ENCODE results near the gene SMIM10L2A.

The SMIM10L2A gene

DNA sequence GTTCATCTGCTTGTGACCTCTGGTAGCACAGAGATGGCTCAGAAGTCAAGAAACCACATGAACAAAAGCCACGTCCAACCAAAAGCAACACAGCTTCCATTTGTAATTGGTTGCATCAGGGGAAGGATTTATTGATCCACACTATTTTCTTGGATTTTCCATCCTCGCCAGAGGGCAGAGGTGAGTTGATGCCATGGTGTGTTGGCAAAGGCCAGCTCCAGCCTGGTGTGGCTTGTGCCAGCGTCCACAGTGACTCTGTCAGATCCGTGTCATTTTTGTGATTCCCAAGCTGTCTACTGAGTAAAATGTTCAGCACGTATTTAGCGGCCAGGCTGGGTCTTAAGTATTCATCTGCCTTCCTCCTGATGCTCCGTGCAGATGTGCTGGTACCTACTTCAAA is 30.0 kb upstream of the SMIM10L2A start:
- TF ChIP-seq, protein P1, sequence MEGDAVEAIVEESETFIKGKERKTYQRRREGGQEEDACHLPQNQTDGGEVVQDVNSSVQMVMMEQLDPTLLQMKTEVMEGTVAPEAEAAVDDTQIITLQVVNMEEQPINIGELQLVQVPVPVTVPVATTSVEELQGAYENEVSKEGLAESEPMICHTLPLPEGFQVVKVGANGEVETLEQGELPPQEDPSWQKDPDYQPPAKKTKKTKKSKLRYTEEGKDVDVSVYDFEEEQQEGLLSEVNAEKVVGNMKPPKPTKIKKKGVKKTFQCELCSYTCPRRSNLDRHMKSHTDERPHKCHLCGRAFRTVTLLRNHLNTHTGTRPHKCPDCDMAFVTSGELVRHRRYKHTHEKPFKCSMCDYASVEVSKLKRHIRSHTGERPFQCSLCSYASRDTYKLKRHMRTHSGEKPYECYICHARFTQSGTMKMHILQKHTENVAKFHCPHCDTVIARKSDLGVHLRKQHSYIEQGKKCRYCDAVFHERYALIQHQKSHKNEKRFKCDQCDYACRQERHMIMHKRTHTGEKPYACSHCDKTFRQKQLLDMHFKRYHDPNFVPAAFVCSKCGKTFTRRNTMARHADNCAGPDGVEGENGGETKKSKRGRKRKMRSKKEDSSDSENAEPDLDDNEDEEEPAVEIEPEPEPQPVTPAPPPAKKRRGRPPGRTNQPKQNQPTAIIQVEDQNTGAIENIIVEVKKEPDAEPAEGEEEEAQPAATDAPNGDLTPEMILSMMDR (conservative IDR thresholded peaks at IDR 0.05; ENCODE audit: low read depth, low read length) = no peak
- Histone ChIP-seq H3K79me2 (ENCODE audit: insufficient read depth, low read depth) (no peaks in the 10 kb centered on the region), H3K27ac (no peak overlapping the region), H3K4me2 (no peak overlapping the region), H3K4me3 (IDR thresholded peaks at IDR 0.05; ENCODE audit: insufficient read depth, low read depth, low read length) (no peak overlapping the region), H2AFZ (ENCODE audit: low read depth) (no peak overlapping the region), H4K20me1 (ENCODE audit: insufficient read depth) (no peaks in the 10 kb centered on the region), H3K27me3 (ENCODE audit: insufficient read depth, low read depth) (no peaks in the 10 kb centered on the region), H3K9ac (no peak overlapping the region), H3K36me3 (ENCODE audit: insufficient read depth) (no peaks in the 10 kb centered on the region), H3K4me1 (ENCODE audit: low read depth, poor library complexity, severe bottlenecking) (no peaks in the 10 kb centered on the region)

DNA sequence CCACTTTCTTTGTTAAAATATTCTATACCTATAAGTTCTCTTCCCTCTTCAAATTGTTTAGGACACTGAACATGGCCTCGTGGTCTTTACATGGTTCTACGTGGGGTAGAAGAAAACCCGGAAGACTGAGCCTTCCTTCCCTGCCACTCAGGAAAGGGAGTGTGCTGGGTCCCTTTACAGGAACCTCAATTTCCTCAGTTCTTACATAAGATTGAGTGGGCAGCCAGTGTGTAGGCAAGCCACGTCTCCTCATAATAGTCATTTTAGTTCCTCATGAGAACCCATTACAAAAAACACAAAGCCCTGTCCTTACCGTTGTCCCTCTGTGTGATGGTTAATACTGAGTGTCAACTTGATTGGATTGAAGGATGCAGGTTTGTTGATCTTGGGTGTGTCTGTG is 28.7 kb upstream of the SMIM10L2A start:
- Histone ChIP-seq H3K4me3 (IDR thresholded peaks at IDR 0.05; ENCODE audit: insufficient read depth, low read depth, low read length) (no peak overlapping the region), H2AFZ (ENCODE audit: low read depth) (no peak overlapping the region), H3K79me2 (ENCODE audit: insufficient read depth, low read depth) (no peaks in the 10 kb centered on the region), H3K4me2 (no peak overlapping the region), H3K36me3 (ENCODE audit: insufficient read depth) (no peaks in the 10 kb centered on the region), H3K9ac (no peak overlapping the region), H3K4me1 (ENCODE audit: low read depth, poor library complexity, severe bottlenecking) (no peaks in the 10 kb centered on the region), H4K20me1 (ENCODE audit: insufficient read depth) (no peaks in the 10 kb centered on the region), H3K27ac (no peak overlapping the region), H3K27me3 (ENCODE audit: insufficient read depth, low read depth) (no peaks in the 10 kb centered on the region)
- TF ChIP-seq, protein P1 (conservative IDR thresholded peaks at IDR 0.05; ENCODE audit: low read depth, low read length) = no peak

DNA sequence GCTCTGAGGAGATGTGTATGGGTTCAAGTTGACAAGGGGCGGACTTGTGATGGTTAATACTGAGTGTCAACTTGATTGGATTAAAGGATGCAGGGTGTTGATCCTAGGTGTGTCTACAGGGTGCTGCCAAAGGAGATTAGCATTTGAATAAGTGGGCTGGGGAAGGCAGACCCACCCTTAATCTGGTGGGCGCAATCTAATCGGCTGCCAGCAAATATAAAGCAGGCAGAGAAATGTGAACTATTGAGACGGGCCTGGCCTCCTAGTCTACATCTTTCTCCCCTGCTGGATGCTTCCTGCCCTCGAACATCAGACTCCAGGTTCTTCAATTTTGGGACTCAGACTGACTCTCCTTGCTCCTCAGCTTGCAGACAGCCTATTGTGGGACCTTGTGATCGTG is 26.7 kb upstream of the SMIM10L2A start:
- Histone ChIP-seq H3K4me3 (IDR thresholded peaks at IDR 0.05; ENCODE audit: insufficient read depth, low read depth, low read length) (no peak overlapping the region), H3K27ac (no peak overlapping the region), H4K20me1 (ENCODE audit: insufficient read depth) (no peaks in the 10 kb centered on the region), H3K9ac (no peak overlapping the region), H3K79me2 (ENCODE audit: insufficient read depth, low read depth) (no peaks in the 10 kb centered on the region), H3K4me2 (no peak overlapping the region), H3K4me1 (ENCODE audit: low read depth, poor library complexity, severe bottlenecking) (no peaks in the 10 kb centered on the region), H3K27me3 (ENCODE audit: insufficient read depth, low read depth) (no peaks in the 10 kb centered on the region), H2AFZ (ENCODE audit: low read depth) (no peak overlapping the region), H3K36me3 (ENCODE audit: insufficient read depth) (no peaks in the 10 kb centered on the region)
- TF ChIP-seq, protein P1 (conservative IDR thresholded peaks at IDR 0.05; ENCODE audit: low read depth, low read length) = no peak

DNA sequence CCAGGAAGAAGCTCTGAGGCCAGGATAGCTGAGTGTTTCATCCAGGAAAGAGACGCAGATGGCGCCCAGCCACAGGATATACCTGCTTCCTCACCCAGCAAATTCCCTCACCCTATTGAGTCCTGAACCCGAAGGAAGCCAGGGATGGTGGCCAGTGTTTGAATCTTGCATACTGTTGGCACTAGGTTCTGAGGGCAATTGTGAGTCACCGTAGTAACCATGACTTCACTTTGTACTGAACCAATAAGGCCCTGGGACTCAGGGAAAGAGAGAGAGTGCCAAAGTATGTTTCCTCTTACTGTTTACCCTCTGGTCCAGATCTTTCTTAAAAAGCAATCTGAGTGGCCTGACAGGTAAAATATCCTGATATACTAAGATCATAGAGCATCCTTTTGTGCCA is 25.6 kb upstream of the SMIM10L2A start:
- TF ChIP-seq, protein P1 (conservative IDR thresholded peaks at IDR 0.05; ENCODE audit: low read depth, low read length) = no peak

More for the DNA sequence above, 25.6 kb upstream of the SMIM10L2A start:
- Histone ChIP-seq H3K4me3 (IDR thresholded peaks at IDR 0.05; ENCODE audit: insufficient read depth, low read depth, low read length) (no peak overlapping the region), H3K9ac (no peak overlapping the region), H2AFZ (ENCODE audit: low read depth) (no peak overlapping the region), H3K27me3 (ENCODE audit: insufficient read depth, low read depth) (no peaks in the 10 kb centered on the region), H3K36me3 (ENCODE audit: insufficient read depth) (no peaks in the 10 kb centered on the region), H3K79me2 (ENCODE audit: insufficient read depth, low read depth) (no peaks in the 10 kb centered on the region), H3K4me2 (no peak overlapping the region), H3K27ac (no peak overlapping the region), H4K20me1 (ENCODE audit: insufficient read depth) (no peaks in the 10 kb centered on the region), H3K4me1 (ENCODE audit: low read depth, poor library complexity, severe bottlenecking) (no peaks in the 10 kb centered on the region)

All from KMS-11 (cell line).